Peyer's patch (tissue), 4 donors: ENCODE results near the gene SEC23B.

Experiments used
- POLR2A ChIP-seq, 2 donors: fragments of 450-650 bp; IDR thresholded peaks; one replicate each; pipeline ENCODE4 v1.5.1; 2017; ENCODE audit warnings: antibody characterized with exemption in 2 of 2, mild to moderate bottlenecking in 2 of 2, moderate library complexity in 2 of 2
- TF ChIP-seq, protein P1 (sequence below), 6 experiments: fragments of 450-650 bp in 4 of 6; fragments of 200-600 bp in 2 of 6; sonication (generic) in 1 of 6; IDR thresholded peaks; one replicate each; pipeline ENCODE4 v1.5.1; 2017 to 2019; ENCODE audit warnings: antibody characterized with exemption in 6 of 6, mild to moderate bottlenecking in 3 of 6, moderate library complexity in 1 of 6

GRCh38 chr20:18533978-18534644 is 26.4 kb downstream of the SEC23B start:
- TF ChIP-seq, protein P1, sequence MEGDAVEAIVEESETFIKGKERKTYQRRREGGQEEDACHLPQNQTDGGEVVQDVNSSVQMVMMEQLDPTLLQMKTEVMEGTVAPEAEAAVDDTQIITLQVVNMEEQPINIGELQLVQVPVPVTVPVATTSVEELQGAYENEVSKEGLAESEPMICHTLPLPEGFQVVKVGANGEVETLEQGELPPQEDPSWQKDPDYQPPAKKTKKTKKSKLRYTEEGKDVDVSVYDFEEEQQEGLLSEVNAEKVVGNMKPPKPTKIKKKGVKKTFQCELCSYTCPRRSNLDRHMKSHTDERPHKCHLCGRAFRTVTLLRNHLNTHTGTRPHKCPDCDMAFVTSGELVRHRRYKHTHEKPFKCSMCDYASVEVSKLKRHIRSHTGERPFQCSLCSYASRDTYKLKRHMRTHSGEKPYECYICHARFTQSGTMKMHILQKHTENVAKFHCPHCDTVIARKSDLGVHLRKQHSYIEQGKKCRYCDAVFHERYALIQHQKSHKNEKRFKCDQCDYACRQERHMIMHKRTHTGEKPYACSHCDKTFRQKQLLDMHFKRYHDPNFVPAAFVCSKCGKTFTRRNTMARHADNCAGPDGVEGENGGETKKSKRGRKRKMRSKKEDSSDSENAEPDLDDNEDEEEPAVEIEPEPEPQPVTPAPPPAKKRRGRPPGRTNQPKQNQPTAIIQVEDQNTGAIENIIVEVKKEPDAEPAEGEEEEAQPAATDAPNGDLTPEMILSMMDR (IDR thresholded peaks at IDR 0.05): no peak
- no peak for TF ChIP-seq POLR2A (IDR thresholded peaks at IDR 0.05)
